ENCODE results near the gene PGBD4.

GRCh38 chr15:34059476-34059875, 42.4 kb upstream of the PGBD4 start:
- no peak for TF ChIP-seq CTCF (IDR thresholded peaks at IDR 0.05; ENCODE audit: low read length)
- no peak for TF ChIP-seq EZH2 (IDR thresholded peaks at IDR 0.05; ENCODE audit: borderline replicate concordance, low read length)
